Esophagus squamous epithelium (tissue), 4 donors: ENCODE measurements around the gene COMMD4.

Experiments used
- CTCF ChIP-seq, 6 experiments: fragments of 450-650 bp in 4 of 6; fragments of 200-600 bp in 2 of 6; sonication (generic) in 2 of 6; IDR thresholded peaks; one replicate each; pipeline ENCODE4 v1.5.1; 2016 to 2019; ENCODE audit warnings: antibody characterized with exemption in 6 of 6, mild to moderate bottlenecking in 4 of 6, moderate library complexity in 4 of 6
- POLR2A ChIP-seq, 4 donors: fragments of 450-650 bp; IDR thresholded peaks; one replicate each; pipeline ENCODE4 v1.6.1; 2017; ENCODE audit warnings: antibody characterized with exemption in 4 of 4, mild to moderate bottlenecking in 4 of 4, moderate library complexity in 3 of 4

GRCh38 chr15:75357976-75358673 is 22.3 kb downstream of the COMMD4 start:
- TF ChIP-seq CTCF (IDR thresholded peaks at IDR 0.05) (no peak), POLR2A (IDR thresholded peaks at IDR 0.05) (no peak)
